Ishikawa (cell line): ENCODE results near the gene PDE11A.

ENCODE experiments used
- CEBPB ChIP-seq: IDR thresholded peaks from 2 replicates; pipeline ENCODE4 v1.6.1; 2012
- CREB1 ChIP-seq: IDR thresholded peaks from 2 replicates; pipeline ENCODE4 v1.6.1; 2012; ENCODE audit warnings: low read depth
- EGR1 ChIP-seq: IDR thresholded peaks from 2 replicates; pipeline ENCODE4 v1.6.1; 2012
- EP300 ChIP-seq: IDR thresholded peaks from 2 replicates; pipeline ENCODE4 v1.6.1; 2012; ENCODE audit warnings: borderline replicate concordance
- FOXM1 ChIP-seq: IDR thresholded peaks from 2 replicates; pipeline ENCODE4 v1.6.1; 2012; ENCODE audit warnings: low read depth, borderline replicate concordance
- MAX ChIP-seq: IDR thresholded peaks from 2 replicates; pipeline ENCODE4 v1.6.1; 2012
- NFIC ChIP-seq: IDR thresholded peaks from 2 replicates; pipeline ENCODE4 v1.6.1; 2012
- RAD21 ChIP-seq: IDR thresholded peaks from 2 replicates; pipeline ENCODE4 v1.6.1; 2012; ENCODE audit warnings: low read depth
- REST ChIP-seq: IDR thresholded peaks from 2 replicates; pipeline ENCODE4 v1.6.1; 2012; ENCODE audit warnings: low read depth, mild to moderate bottlenecking
- TAF1 ChIP-seq: IDR thresholded peaks from 2 replicates; pipeline ENCODE4 v1.6.1; 2012; ENCODE audit warnings: low read depth, mild to moderate bottlenecking
- TCF12 ChIP-seq: IDR thresholded peaks from 2 replicates; pipeline ENCODE4 v1.6.1; 2012; ENCODE audit warnings: low read depth
- TEAD4 ChIP-seq: IDR thresholded peaks from 2 replicates; pipeline ENCODE4 v1.6.1; 2012
- YY1 ChIP-seq: IDR thresholded peaks from 2 replicates; pipeline ENCODE4 v1.6.1; 2012; ENCODE audit warnings: low read depth
- ZBTB7A ChIP-seq: IDR thresholded peaks from 2 replicates; pipeline ENCODE4 v1.6.1; 2012; ENCODE audit warnings: low read depth
- TF ChIP-seq, protein P1 (sequence below): IDR thresholded peaks from 2 replicates; pipeline ENCODE4 v1.6.1; 2012

The PDE11A gene

GRCh38 chr2:177842243-177842642, 230.3 kb downstream of the PDE11A start:
- TF ChIP-seq EGR1: no peak
- no peak for TF ChIP-seq TAF1
- no peak for TF ChIP-seq NFIC
- no peak for TF ChIP-seq CEBPB
- TF ChIP-seq REST: no peak
- no peak for TF ChIP-seq CREB1
- TF ChIP-seq MAX: no peak
- no peak for TF ChIP-seq YY1
- no peak for TF ChIP-seq TCF12
- TF ChIP-seq TEAD4: no peak
- TF ChIP-seq, protein P1, sequence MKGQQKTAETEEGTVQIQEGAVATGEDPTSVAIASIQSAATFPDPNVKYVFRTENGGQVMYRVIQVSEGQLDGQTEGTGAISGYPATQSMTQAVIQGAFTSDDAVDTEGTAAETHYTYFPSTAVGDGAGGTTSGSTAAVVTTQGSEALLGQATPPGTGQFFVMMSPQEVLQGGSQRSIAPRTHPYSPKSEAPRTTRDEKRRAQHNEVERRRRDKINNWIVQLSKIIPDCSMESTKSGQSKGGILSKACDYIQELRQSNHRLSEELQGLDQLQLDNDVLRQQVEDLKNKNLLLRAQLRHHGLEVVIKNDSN: no peak
- TF ChIP-seq RAD21: no peak
- TF ChIP-seq ZBTB7A: no peak

- no peak for TF ChIP-seq FOXM1
- no peak for TF ChIP-seq ZBTB7A
- TF ChIP-seq, protein P1: no peak
- no peak for TF ChIP-seq RAD21
- no peak for TF ChIP-seq REST
- TF ChIP-seq YY1: no peak
- TF ChIP-seq EP300: no peak
- TF ChIP-seq CREB1: no peak
- no peak for TF ChIP-seq TEAD4
- TF ChIP-seq NFIC: no peak
- TF ChIP-seq EGR1: no peak
Measured at GRCh38 chr2:177832611-177833433, 239.8 kb downstream of the PDE11A start.

GRCh38 chr2:177830881-177831386, 241.6 kb downstream of the PDE11A start:
- TF ChIP-seq TCF12 (no peak), ZBTB7A (no peak), EP300 (no peak), RAD21 (no peak), CREB1 (no peak)
- TF ChIP-seq, protein P1: no peak

- TF ChIP-seq YY1 (no peak), MAX (no peak), NFIC (no peak), ZBTB7A (no peak), RAD21 (no peak), CEBPB (no peak), CREB1 (no peak), TCF12 (no peak), EP300 (no peak), REST (no peak), FOXM1 (no peak)
- TF ChIP-seq, protein P1: no peak
Measured at GRCh38 chr2:177828557-177828956, 244.0 kb downstream of the PDE11A start.
